ENCODE measurements around the gene PIP5K1B.

GRCh38 chr9:68769852-68770251 lies 64.8 kb downstream of the PIP5K1B start:
- TF ChIP-seq CTCF (conservative IDR thresholded peaks at IDR 0.05) (no peak), ZFX (IDR thresholded peaks at IDR 0.05) (no peak)

Measured in C4-2B (cell line).